ENCODE results near the gene ZFP64.

DNA sequence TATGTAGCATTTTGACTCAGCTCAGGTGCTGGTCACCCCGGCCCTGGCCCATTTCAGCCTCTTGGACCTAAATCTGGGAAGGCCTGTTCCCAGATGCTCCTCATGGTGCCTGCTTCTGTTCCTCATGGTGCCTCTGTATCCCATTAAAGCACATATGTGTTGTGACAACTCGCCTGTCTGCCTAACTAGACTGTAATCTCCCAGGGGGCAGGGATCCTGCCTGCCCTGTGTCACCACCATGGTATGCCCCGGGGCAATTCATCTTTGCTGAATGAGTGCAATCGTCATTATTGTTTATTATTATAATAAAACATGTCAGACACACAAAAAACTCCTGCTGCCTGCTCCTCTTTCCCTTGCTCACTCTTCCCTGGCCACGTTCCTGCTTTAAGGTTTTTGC is 62.0 kb downstream of the ZFP64 start:
- no peak for TF ChIP-seq POLR2A (IDR thresholded peaks at IDR 0.05; ENCODE audit: low read length)
- no peak for TF ChIP-seq GATA1 (IDR thresholded peaks at IDR 0.05; ENCODE audit: low read depth, low read length)

Measured in erythroblast (primary cell).